ENCODE results near the gene RGCC. TPM values are rescaled to one million over a fixed set of nuclear protein-coding genes. Genes with fewer than 3 reads are reported as not detected.

Gene RGCC
- polyA plus RNA-seq, 1 of the 3 experiments (the other 2 are of a cell fraction): 0.05 TPM

GRCh38 chr13:41492432-41493260, 35.3 kb downstream of the RGCC start:
- Histone ChIP-seq H3F3A (replicated peaks; ENCODE audit: insufficient read depth) (no peaks in the 10 kb centered on the region), H3K9me3 (no peaks in the 10 kb centered on the region), H3K36me3 (replicated peaks in 1 of 2; ENCODE audit: control insufficient read depth in 1 of 2, insufficient read depth in 2 of 2, low read length in 1 of 2) (no peaks in the 10 kb centered on the region), H3K4me2 (no peak overlapping the region), H3K27me3 (ENCODE audit: insufficient read depth) (no peaks in the 10 kb centered on the region; the same call in 1 of the 2 replicates), H3K9ac (no peak overlapping the region), H3K9me2 (no peaks in the 10 kb centered on the region), H3K27ac (ENCODE audit: low read depth in 2 of 2, low read length in 1 of 2) (no peak overlapping the region), H3K79me2 (ENCODE audit: insufficient read depth) (no peaks in the 10 kb centered on the region), H2AFZ (ENCODE audit: low read depth) (no peak overlapping the region), H4K20me1 (ENCODE audit: insufficient read depth) (no peaks in the 10 kb centered on the region), H3K4me1 (ENCODE audit: control insufficient read depth in 1 of 2, insufficient read depth in 2 of 2, low read depth in 1 of 2, low read length in 1 of 2) (no peaks in the 10 kb centered on the region; a peak in 1 of 4 replicates), H3K4me3 (ENCODE audit: low read depth in 2 of 2, low read length in 1 of 2) (no peak overlapping the region)
- POLR2A ChIA-PET: no interaction called here
- WGBS (ENCODE audit: low lambda C conversion rate): 52% methylated on average over 4 of the region's 4 CpGs
- DNase-seq: no peak
- CTCF ChIA-PET: no interaction called here
- TF ChIP-seq IRF3 (IDR thresholded peaks at IDR 0.05; ENCODE audit: low read depth, low read length) (no peak), FOSL2 (IDR thresholded peaks at IDR 0.05; ENCODE audit: borderline replicate concordance, low read depth) (no peak), TAF1 (IDR thresholded peaks at IDR 0.05; ENCODE audit: borderline replicate concordance, low read depth, low read length) (no peak), NFIC (IDR thresholded peaks at IDR 0.05; ENCODE audit: borderline replicate concordance) (no peak), REST (IDR thresholded peaks at IDR 0.05; ENCODE audit: low read depth, low read length) (no peak), RXRA (IDR thresholded peaks at IDR 0.05; ENCODE audit: borderline replicate concordance, low read depth) (no peak), MXI1 (IDR thresholded peaks at IDR 0.05; ENCODE audit: low read depth, low read length) (no peak), RFX5 (IDR thresholded peaks at IDR 0.05; ENCODE audit: low read length) (no peak), CTCF (IDR thresholded peaks at IDR 0.05) (no peak), NRF1 (IDR thresholded peaks at IDR 0.05; ENCODE audit: low read depth, low read length) (no peak), GATA2 (CRISPR knock-in tag; IDR thresholded peaks at IDR 0.05) (no peak), PBX3 (IDR thresholded peaks at IDR 0.05) (no peak), FOXJ3 (CRISPR knock-in tag; IDR thresholded peaks at IDR 0.05) (no peak), GABPA (IDR thresholded peaks at IDR 0.05; ENCODE audit: low read depth) (no peak)
